ENCODE data around the gene ARHGAP23. TPM values are rescaled to one million over a fixed set of nuclear protein-coding genes. Genes with fewer than 3 reads are reported as not detected.
A peak's percentile ranks its signal among the peaks of the same experiment; 100 is the strongest.
"Not testable (repeated sequence)": the region's sequence is repeated elsewhere in the genome, so short reads cannot be mapped to it uniquely, and the experiment has no call there.

ARHGAP23 gene
- total RNA-seq, 3 donors from 2014 or later, result 13.8 to 25.2 (median 21.1) TPM

GRCh38 chr17:38482039-38482699, 53.9 kb downstream of the ARHGAP23 start:
- H3K4me1 ChIP-seq; H3K36me3 ChIP-seq; DNase-seq (ENCODE audit: low spot score in 2 of 2); H3K27me3 ChIP-seq; H3K9me3 ChIP-seq; H3K4me3 ChIP-seq: not testable (repeated sequence)
- peak overlapping the region in 1 of 2 donors; percentile 32 for H3K27ac ChIP-seq
- intact Hi-C loops (cut with DNase I; ENCODE audit: low total_unique reads), result loop anchor here (10.0 kb wide), 1 partner anchor 57 kb away; the partner anchor contains the start of gene ARHGAP23

- not testable (repeated sequence) for DNase-seq (ENCODE audit: low spot score in 2 of 2); H3K36me3 ChIP-seq; H3K4me1 ChIP-seq; H3K4me3 ChIP-seq; H3K27me3 ChIP-seq; H3K9me3 ChIP-seq; H3K27ac ChIP-seq
- intact Hi-C loops (cut with DNase I; ENCODE audit: low total_unique reads), result loop anchor here (10.0 kb wide), 1 partner anchor 58 kb away; the partner anchor contains the start of gene ARHGAP23
Measured at GRCh38 chr17:38482700-38483043, 54.4 kb downstream of the ARHGAP23 start.

DNA sequence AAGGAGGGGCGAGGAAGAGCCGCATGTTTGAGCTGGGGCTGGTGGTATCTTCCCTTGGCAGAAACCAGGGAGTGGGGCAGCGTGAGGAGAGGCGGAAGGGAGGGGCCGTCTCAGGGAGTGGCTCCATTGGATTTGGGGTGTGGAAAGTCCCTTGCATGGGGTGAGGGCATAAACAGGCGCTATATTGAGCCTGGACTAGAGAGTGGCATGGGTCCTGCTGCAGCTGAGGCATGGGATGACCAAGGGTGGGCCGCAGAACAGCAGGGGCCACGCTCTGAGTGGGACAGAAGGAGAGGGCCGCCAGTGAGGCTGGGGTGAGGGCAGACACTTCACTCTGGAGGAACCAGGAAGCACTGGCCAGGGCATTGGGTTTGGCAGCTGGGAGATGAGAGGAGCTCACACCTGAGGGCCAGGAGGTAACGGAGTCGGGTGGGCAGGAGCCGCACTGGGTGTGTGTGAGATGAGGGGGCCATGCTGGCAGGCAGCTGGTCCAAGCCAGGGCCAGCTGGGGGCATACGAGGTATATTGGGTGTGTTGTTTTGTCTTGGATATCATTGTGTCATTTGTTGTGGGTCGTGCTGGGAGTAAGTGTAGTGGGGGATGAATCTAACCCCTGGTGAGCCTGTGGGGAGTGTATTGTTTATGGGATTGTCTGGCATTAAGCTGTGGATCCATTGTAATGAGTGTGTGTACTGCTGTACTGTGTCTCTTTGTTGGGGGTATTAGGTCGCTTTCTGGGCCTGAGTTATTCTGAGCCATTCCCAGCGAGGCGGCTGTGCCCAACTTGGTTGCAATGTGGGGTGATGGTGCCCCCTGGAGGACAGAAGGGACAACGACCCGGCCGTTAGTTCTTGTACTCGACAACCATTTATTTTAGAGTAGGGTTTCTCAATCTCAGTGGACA, 56.2 kb downstream of the ARHGAP23 start:
- intact Hi-C loops (cut with DNase I; ENCODE audit: low total_unique reads), result loop anchor here (1.0 to 10.0 kb wide), 2 partner anchors 18 to 60 kb away; partner anchors contain the start of gene ARHGAP23
- not testable (repeated sequence) for H3K9me3 ChIP-seq, H3K27me3 ChIP-seq, H3K4me3 ChIP-seq, H3K4me1 ChIP-seq, H3K36me3 ChIP-seq
- TF ChIP-seq, protein P1, sequence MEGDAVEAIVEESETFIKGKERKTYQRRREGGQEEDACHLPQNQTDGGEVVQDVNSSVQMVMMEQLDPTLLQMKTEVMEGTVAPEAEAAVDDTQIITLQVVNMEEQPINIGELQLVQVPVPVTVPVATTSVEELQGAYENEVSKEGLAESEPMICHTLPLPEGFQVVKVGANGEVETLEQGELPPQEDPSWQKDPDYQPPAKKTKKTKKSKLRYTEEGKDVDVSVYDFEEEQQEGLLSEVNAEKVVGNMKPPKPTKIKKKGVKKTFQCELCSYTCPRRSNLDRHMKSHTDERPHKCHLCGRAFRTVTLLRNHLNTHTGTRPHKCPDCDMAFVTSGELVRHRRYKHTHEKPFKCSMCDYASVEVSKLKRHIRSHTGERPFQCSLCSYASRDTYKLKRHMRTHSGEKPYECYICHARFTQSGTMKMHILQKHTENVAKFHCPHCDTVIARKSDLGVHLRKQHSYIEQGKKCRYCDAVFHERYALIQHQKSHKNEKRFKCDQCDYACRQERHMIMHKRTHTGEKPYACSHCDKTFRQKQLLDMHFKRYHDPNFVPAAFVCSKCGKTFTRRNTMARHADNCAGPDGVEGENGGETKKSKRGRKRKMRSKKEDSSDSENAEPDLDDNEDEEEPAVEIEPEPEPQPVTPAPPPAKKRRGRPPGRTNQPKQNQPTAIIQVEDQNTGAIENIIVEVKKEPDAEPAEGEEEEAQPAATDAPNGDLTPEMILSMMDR (IDR thresholded peaks at IDR 0.05), result peak; percentile 80 to 86 (median 85)
- peak overlapping the region; percentile 17 to 71 for H3K27ac ChIP-seq
- peak; percentile 62 to 73 for DNase-seq (ENCODE audit: low spot score in 2 of 2)

GRCh38 chr17:38485146-38485468, 56.8 kb downstream of the ARHGAP23 start:
- Histone ChIP-seq H3K27ac (peak overlapping the region in 1 of 2 donors; percentile 32), H3K36me3 (no peaks in the 10 kb centered on the region), H3K27me3 (no peaks in the 10 kb centered on the region), H3K4me3 (no peak overlapping the region), H3K4me1 (no peaks in the 10 kb centered on the region), H3K9me3 (no peaks in the 10 kb centered on the region)
- TF ChIP-seq POLR2A (IDR thresholded peaks at IDR 0.05) (no peak), POLR2AphosphoS5 (IDR thresholded peaks at IDR 0.05) (no peak)
- TF ChIP-seq, protein P1 (IDR thresholded peaks at IDR 0.05), result no peak
- intact Hi-C loops (cut with DNase I; ENCODE audit: low total_unique reads), result loop anchor here (10.0 kb wide), 1 partner anchor 60 kb away; the partner anchor contains the start of gene ARHGAP23
- no peak for DNase-seq (ENCODE audit: low spot score in 2 of 2)

GRCh38 chr17:38485681-38486298, 57.5 kb downstream of the ARHGAP23 start:
- not testable (repeated sequence) for DNase-seq (ENCODE audit: low spot score in 2 of 2); H3K36me3 ChIP-seq; H3K4me1 ChIP-seq; H3K27me3 ChIP-seq; H3K4me3 ChIP-seq; H3K9me3 ChIP-seq
- intact Hi-C loops (cut with DNase I; ENCODE audit: low total_unique reads), result loop anchor here (10.0 kb wide), 1 partner anchor 61 kb away; the partner anchor contains the start of gene ARHGAP23
- peak overlapping the region in 1 of 2 donors; percentile 32 for H3K27ac ChIP-seq

DNA sequence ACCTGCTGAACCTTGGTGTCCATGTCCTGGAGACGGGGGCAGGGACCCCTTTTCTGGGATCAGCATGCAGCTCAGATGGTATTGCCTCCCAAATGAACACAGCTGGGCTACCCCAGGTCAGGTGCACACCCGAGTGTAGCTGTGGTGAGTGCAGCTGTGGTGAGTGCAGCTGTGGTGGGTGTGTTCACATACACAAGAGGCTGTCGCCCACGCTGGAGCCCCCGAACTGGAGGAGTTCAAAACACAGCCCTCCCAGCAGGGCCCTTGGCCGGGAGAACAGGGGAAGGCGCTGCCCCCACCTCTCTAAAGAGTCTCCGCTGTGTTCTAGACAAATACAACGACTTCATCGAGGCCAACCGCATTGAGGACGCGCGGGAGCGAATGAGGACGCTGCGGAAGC, 61.5 kb downstream of the ARHGAP23 start:
- not testable (repeated sequence) for DNase-seq (ENCODE audit: low spot score in 2 of 2); H3K27ac ChIP-seq; H3K27me3 ChIP-seq; H3K4me3 ChIP-seq; H3K4me1 ChIP-seq; H3K36me3 ChIP-seq; H3K9me3 ChIP-seq
- intact Hi-C loops (cut with DNase I; ENCODE audit: low total_unique reads), result loop anchor here (10.0 kb wide), 1 partner anchor 65 kb away; the partner anchor contains the start of gene ARHGAP23

DNA sequence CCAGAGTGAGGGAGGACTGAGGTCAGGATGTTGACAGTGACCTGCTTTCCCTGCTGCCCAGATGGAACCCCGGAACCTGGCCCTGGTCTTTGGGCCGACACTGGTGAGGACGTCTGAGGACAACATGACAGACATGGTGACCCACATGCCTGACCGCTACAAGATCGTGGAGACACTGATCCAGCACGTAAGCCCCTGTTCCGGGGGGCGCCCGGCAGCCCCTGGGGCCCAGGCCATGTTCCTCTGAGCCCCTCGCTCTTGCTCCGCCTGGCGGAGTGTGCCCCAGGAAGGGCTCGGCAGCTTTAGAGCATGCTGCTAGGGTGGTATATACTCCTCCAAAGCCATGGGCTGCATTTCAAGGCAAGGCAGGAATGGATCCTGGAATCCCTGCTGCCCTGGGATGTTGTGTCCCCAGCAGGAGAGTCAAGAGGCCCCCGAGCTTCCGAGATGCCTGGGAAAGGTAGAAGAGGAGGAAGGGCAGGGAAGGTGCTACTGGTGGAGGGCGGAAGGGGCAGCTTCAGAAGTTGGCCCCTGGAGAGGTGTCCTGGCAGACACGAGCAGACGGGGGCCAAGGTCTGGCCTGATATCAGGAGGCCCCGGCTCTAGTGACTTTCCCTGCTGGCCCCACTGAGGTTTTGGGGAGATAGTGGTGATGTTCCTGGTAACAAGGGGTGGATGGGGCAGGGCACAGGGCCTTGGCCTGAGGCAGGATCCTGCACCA, 63.2 kb downstream of the ARHGAP23 start:
- H3K36me3 ChIP-seq; H3K27ac ChIP-seq; H3K27me3 ChIP-seq; intact Hi-C loops (cut with DNase I; ENCODE audit: low total_unique reads); H3K4me1 ChIP-seq; H3K9me3 ChIP-seq; DNase-seq (ENCODE audit: low spot score in 2 of 2); H3K4me3 ChIP-seq: not testable (repeated sequence)
